SU-DHL-6 (cell line): ENCODE measurements around the gene FAM228B.

Source experiments
- EZH2phosphoT487 ChIP-seq: fragments of 200-600 bp; sonication (generic), shearing (Covaris generic); conservative IDR thresholded peaks from 2 replicates; pipeline ENCODE4 v1.6.1; 2018; ENCODE audit warnings: mild to moderate bottlenecking, antibody characterized with exemption, low read length, moderate library complexity, mixed read lengths
- TF ChIP-seq, protein P1 (sequence below): fragments of 200-600 bp; sonication (generic); IDR thresholded peaks from one replicate; pipeline ENCODE4 v1.5.1; 2017; ENCODE audit warnings: antibody characterized with exemption, mild to moderate bottlenecking, low read length, moderate library complexity; ENCODE audit not compliant: insufficient read depth, poor library complexity, severe bottlenecking

DNA sequence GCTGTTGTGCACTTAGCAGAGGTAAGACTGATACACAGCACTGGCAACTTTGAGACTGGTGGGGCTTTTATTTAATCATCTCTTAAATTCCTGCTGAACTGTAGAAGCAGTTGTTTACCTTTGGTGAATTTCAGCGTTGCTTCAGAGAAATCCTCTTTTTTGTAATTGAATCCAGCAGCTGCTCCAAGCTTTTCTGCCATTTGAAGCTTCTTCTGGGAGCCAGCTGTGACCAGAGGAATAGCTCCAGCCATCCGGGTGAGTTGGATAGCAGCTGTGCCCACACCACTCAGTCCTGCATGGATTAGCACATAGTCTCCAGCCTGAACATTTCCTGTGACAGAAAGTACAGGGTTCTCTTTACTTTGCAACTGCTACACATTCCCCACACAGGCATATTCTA, 42.6 kb upstream of the FAM228B start:
- TF ChIP-seq, protein P1, sequence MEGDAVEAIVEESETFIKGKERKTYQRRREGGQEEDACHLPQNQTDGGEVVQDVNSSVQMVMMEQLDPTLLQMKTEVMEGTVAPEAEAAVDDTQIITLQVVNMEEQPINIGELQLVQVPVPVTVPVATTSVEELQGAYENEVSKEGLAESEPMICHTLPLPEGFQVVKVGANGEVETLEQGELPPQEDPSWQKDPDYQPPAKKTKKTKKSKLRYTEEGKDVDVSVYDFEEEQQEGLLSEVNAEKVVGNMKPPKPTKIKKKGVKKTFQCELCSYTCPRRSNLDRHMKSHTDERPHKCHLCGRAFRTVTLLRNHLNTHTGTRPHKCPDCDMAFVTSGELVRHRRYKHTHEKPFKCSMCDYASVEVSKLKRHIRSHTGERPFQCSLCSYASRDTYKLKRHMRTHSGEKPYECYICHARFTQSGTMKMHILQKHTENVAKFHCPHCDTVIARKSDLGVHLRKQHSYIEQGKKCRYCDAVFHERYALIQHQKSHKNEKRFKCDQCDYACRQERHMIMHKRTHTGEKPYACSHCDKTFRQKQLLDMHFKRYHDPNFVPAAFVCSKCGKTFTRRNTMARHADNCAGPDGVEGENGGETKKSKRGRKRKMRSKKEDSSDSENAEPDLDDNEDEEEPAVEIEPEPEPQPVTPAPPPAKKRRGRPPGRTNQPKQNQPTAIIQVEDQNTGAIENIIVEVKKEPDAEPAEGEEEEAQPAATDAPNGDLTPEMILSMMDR = no peak
- no peak for TF ChIP-seq EZH2phosphoT487
